Stimulated activated CD4-positive, alpha-beta T cell treated with anti-CD3 and anti-CD28 coated beads, Interleukin-1b, Interleukin-23, amount 100 ng/mL, for 24 hours (primary cell): ENCODE measurements around the gene PROKR1.
"Not testable (repeated sequence)": the region's sequence is repeated elsewhere in the genome, so short reads cannot be mapped to it uniquely, and the experiment has no call there.

ENCODE experiments used
- DNase-seq, 4 experiments: peaks; one replicate each; pipeline ENCODE4 v3.0.0-alpha.2; 2020; ENCODE audit warnings: low read depth in 4 of 4, low spot score in 1 of 4

PROKR1 gene

GRCh38 chr2:68643011-68643873 lies at the start of gene PROKR1:
Gene PROKR1, plus strand, starts transcription at chr2:68643579. Its CDS starts 2,243 bp downstream, at chr2:68645822.
- DNase-seq, result no peak

GRCh38 chr2:68594041-68594440 lies 49.3 kb upstream of the PROKR1 start:
- DNase-seq, result no peak

GRCh38 chr2:68594674-68595492 lies 48.5 kb upstream of the PROKR1 start:
- DNase-seq, result peak; percentile 11 to 19 (median 13)

GRCh38 chr2:68595493-68595785 lies 47.9 kb upstream of the PROKR1 start:
- not testable (repeated sequence) for DNase-seq

- DNase-seq, result not testable (repeated sequence)
Observed at GRCh38 chr2:68600495-68600894, 42.9 kb upstream of the PROKR1 start.

GRCh38 chr2:68603059-68603458 lies 40.3 kb upstream of the PROKR1 start:
- DNase-seq, result no peak

- DNase-seq, result no peak
Observed at GRCh38 chr2:68604077-68604476, 39.3 kb upstream of the PROKR1 start.

- DNase-seq, result no peak
Observed at GRCh38 chr2:68605939-68606338, 37.4 kb upstream of the PROKR1 start.

GRCh38 chr2:68606759-68607158 lies 36.6 kb upstream of the PROKR1 start:
- no peak for DNase-seq

- DNase-seq, result no peak
Observed at GRCh38 chr2:68607837-68608236, 35.5 kb upstream of the PROKR1 start.

GRCh38 chr2:68612765-68613519 lies 30.4 kb upstream of the PROKR1 start:
- no peak for DNase-seq

GRCh38 chr2:68620772-68621171 lies 22.6 kb upstream of the PROKR1 start:
- no peak for DNase-seq

GRCh38 chr2:68623820-68624219 lies 19.6 kb upstream of the PROKR1 start:
- DNase-seq, result no peak

- DNase-seq, result no peak
Observed at GRCh38 chr2:68627615-68628014, 15.8 kb upstream of the PROKR1 start.

GRCh38 chr2:68632021-68632420 lies 11.4 kb upstream of the PROKR1 start:
- DNase-seq, result no peak

- DNase-seq, result no peak
Observed at GRCh38 chr2:68637047-68637446, 6.3 kb upstream of the PROKR1 start.

GRCh38 chr2:68643874-68644485 lies 601 bp downstream of the PROKR1 start:
- DNase-seq, result no peak

GRCh38 chr2:68645523-68645922 lies 2.1 kb downstream of the PROKR1 start:
- DNase-seq, result no peak

GRCh38 chr2:68646303-68646702 lies 2.9 kb downstream of the PROKR1 start:
- DNase-seq, result no peak

- DNase-seq, result no peak
Observed at GRCh38 chr2:68650645-68651044, 7.3 kb downstream of the PROKR1 start.

GRCh38 chr2:68653034-68653433 lies 9.7 kb downstream of the PROKR1 start:
- DNase-seq, result no peak
